Measurements from ENCODE around the gene NTN5.

- no peak for TF ChIP-seq CTCF (IDR thresholded peaks at IDR 0.05; ENCODE audit: poor library complexity)
- TF ChIP-seq EZH2phosphoT487 (IDR thresholded peaks at IDR 0.05; ENCODE audit: low read depth, severe bottlenecking, unreplicated experiment), result no peak
- no peak for TF ChIP-seq EZH2 (IDR thresholded peaks at IDR 0.05; ENCODE audit: borderline replicate concordance)
Measured at GRCh38 chr19:48654299-48655059, 18.3 kb downstream of the NTN5 start.
